ENCODE data around the gene NTM. TPM values are rescaled to one million over a fixed set of nuclear protein-coding genes. Genes with fewer than 3 reads are reported as not detected.

Gene NTM
- total and polyA plus RNA-seq, 2 of the 8 experiments (the other 6 are each of a cell fraction or from before 2014, with no cell fraction given) = 13.4 to 20.0 TPM

- no peak overlapping the region for H3K23ac ChIP-seq (ENCODE audit: insufficient read length)
- no peaks in the 10 kb centered on the region for H3K9me3 ChIP-seq (ENCODE audit: insufficient read depth in 2 of 2, low read depth in 1 of 2, low read length in 1 of 2)
- no peak overlapping the region for H2BK120ac ChIP-seq (replicated peaks; ENCODE audit: low read depth, low read length)
- H3K79me2 ChIP-seq (ENCODE audit: control insufficient read depth in 1 of 2, insufficient read depth in 2 of 2, low read length in 2 of 2) = no peaks in the 10 kb centered on the region
- POLR2A ChIA-PET (ENCODE audit: partially characterized antibody) = interaction anchor here (0.7 kb wide), 1 partner anchor 329 kb away, joined by 3 read pairs; no protein-coding TSS in a partner anchor
- no peak overlapping the region for H2BK5ac ChIP-seq (ENCODE audit: low read depth, low read length)
- H3K27ac ChIP-seq (ENCODE audit: low read depth, low read length) = no peak overlapping the region
- no peak overlapping the region for H2BK12ac ChIP-seq (ENCODE audit: low read depth, low read length)
- H3K18ac ChIP-seq (ENCODE audit: extremely low read depth, low read length) = no peak overlapping the region
- no peaks in the 10 kb centered on the region for H3K36me3 ChIP-seq (ENCODE audit: control insufficient read depth in 2 of 4, insufficient read depth in 4 of 4, low read length in 3 of 4)
- H4K20me1 ChIP-seq (replicated peaks in 1 of 2; ENCODE audit: control insufficient read depth in 1 of 2, insufficient read depth in 2 of 2, low read length in 2 of 2) = peaks cover 0 to 4% of the 10 kb centered on the region in 2 experiments
- no peak overlapping the region for H3K14ac ChIP-seq (ENCODE audit: insufficient read length)
- H3K4me2 ChIP-seq (ENCODE audit: insufficient read depth in 1 of 2, low read depth in 2 of 2, low read length in 2 of 2) = no peak overlapping the region
- H2BK15ac ChIP-seq (ENCODE audit: low read length) = no peak overlapping the region
- no peak overlapping the region for H3K4ac ChIP-seq (replicated peaks; ENCODE audit: insufficient read length, low read depth, low read length)
- FAIRE-seq (no peak), DNase-seq (ENCODE audit: low read depth in 1 of 2, low spot score in 2 of 2) (no peak)
- peaks cover 0 to 5% (median 3%) of the 10 kb centered on the region in 4 experiments; a peak in 5 of 7 replicates for H3K4me1 ChIP-seq (replicated peaks in 1 of 4; ENCODE audit: control insufficient read depth in 3 of 4, insufficient read depth in 4 of 4, low read length in 3 of 4)
- no peaks in the 10 kb centered on the region; the same call in 1 of the 2 replicates for H3K23me2 ChIP-seq (ENCODE audit: low read depth, low read length)
- 91% methylated on average over 8 of the region's 8 CpGs; no CpG with 5 or more reads in 1 of the 2 experiments for WGBS, 2 experiments (ENCODE audit: extremely low coverage in 1 of 2, insufficient coverage in 1 of 2, insufficient read length in 1 of 2, insufficient replicate concordance in 2 of 2, low coverage in 1 of 2, low lambda C conversion rate in 2 of 2, missing lambda C conversion rate in 1 of 2)
- no peak overlapping the region for H4K5ac ChIP-seq (ENCODE audit: insufficient read length, low read depth, low read length)
- H3K79me1 ChIP-seq (ENCODE audit: low read depth, low read length) = no peaks in the 10 kb centered on the region
- no peak overlapping the region for H2AFZ ChIP-seq (ENCODE audit: low read length)
- no peak overlapping the region for H3K56ac ChIP-seq (replicated peaks; ENCODE audit: insufficient read length, low read depth, low read length)
- no peak overlapping the region for H4K8ac ChIP-seq (ENCODE audit: extremely low read depth, insufficient read depth, low read length)
- no peak overlapping the region for H3K4me3 ChIP-seq (ENCODE audit: extremely low read depth in 1 of 4, insufficient read depth in 2 of 4, low read depth in 3 of 4, low read length in 4 of 4)
- no peak overlapping the region for H3K9ac ChIP-seq (replicated peaks in 1 of 4; ENCODE audit: extremely low read depth in 1 of 4, low read depth in 3 of 4, low read length in 3 of 4)
- TF ChIP-seq TAF7 (optimal IDR thresholded peaks at IDR 0.05; ENCODE audit: borderline replicate concordance, low read depth, low read length) (no peak), POU5F1 (IDR thresholded peaks at IDR 0.05; ENCODE audit: low read depth, low read length) (no peak)
- CTCF ChIA-PET (ENCODE audit: partially characterized antibody) = interaction anchor here (2.6 to 11.9 kb wide), 4 partner anchors 10 to 431 kb away, joined by 6 to 115 read pairs (median 37); no protein-coding TSS in a partner anchor
- no peak overlapping the region for H2AK5ac ChIP-seq (ENCODE audit: low read depth, low read length)
- H2BK20ac ChIP-seq (ENCODE audit: low read length) = no peak overlapping the region
- no peak overlapping the region for H4K91ac ChIP-seq (replicated peaks; ENCODE audit: insufficient read length, low read length)
- peaks cover 0 to 37% (median 21%) of the 10 kb centered on the region in 4 experiments; a peak in 6 of 7 replicates for H3K27me3 ChIP-seq (replicated peaks in 1 of 4; ENCODE audit: control insufficient read depth in 3 of 4, extremely low read depth in 1 of 4, insufficient read depth in 3 of 4, low read length in 3 of 4)
These were observed 326.3 kb downstream of the NTM start for GRCh38 chr11:131696690-131697089.
